GM19397 (cell line): ENCODE data around the gene RBPMS2.

Experiments used
- ATAC-seq: cut with Tn5 transposase; IDR thresholded peaks from one replicate; pipeline ENCODE4 v1.9.1; 2021; ENCODE audit warnings: mild to moderate bottlenecking, moderate library complexity; ENCODE audit not compliant: unreplicated experiment

The RBPMS2 gene

DNA sequence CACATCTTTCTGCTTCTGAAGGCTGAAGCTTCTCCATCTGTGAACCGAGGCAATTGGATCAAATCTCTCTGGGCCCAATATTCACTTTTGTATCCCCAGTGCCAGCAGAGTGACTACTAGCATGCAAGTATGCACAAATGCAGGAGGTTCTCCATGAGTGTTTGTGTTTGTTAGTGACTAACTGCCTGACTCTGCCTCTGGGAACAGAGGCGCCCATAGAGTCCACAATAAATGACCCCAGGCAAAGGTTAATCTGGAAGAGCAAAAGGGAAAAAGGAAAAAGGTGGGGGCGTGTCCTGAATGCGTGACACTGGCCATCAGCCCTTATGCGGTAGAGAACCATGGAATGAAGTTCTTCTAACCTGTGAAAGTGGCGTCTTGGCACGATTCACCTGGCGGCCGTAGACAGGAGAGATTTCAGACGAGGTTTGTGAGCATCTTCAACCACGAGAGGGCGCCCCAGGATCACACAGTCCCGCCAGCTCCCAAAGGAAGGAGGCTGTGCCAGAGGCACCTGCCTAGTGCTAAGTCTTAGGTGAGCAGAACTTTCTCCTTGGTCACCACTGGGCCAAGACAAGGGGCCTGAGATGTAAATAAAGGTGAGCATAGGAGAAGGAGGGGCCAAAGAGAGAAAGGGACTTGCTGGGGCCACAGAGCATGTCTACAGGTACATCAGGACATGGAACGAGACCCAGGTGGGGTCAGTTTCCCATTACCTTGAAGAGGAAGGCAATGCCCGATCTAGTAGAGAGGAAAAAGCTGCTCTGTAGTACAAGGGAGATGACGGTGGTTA lies 44.2 kb downstream of the RBPMS2 start:
- no peak for ATAC-seq

DNA sequence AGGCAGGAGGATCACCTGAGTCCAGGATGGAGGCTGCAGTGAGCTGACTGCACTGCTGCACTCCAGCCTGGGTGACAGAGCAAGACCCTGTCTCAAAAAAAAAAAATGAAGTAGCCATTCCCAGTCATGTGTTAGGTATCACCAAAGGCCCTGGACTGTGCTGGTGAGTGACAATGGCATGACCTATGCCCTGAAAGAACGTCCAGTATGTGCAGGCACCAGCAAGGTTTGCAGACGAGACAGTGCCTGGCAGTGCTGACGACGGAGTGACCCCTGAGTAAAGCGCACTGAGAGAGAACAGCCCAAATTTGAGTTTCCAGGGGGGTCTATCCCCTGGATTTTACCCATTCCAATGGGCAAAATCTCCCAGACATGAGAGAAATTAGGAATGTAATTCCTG lies 45.2 kb downstream of the RBPMS2 start:
- no peak for ATAC-seq

DNA sequence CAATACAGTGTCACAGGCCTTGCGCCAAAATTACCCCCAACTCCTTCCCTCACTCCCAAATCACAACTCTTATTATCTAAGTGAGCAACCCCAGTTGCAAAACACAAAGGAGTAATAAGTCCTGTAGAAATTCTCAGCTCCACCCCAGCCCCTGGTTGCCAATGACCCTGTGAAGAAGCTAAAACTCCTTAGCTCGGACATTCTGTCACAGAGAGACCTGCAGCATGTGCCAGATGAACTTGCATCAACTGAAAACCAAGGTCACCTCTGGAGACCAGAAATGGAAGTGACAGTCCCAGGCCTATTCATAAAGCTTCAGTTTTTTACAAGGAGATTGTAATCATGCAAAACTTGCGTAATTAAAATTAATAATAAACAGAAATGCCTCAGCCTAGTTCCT lies 55.2 kb downstream of the RBPMS2 start:
- ATAC-seq = no peak

DNA sequence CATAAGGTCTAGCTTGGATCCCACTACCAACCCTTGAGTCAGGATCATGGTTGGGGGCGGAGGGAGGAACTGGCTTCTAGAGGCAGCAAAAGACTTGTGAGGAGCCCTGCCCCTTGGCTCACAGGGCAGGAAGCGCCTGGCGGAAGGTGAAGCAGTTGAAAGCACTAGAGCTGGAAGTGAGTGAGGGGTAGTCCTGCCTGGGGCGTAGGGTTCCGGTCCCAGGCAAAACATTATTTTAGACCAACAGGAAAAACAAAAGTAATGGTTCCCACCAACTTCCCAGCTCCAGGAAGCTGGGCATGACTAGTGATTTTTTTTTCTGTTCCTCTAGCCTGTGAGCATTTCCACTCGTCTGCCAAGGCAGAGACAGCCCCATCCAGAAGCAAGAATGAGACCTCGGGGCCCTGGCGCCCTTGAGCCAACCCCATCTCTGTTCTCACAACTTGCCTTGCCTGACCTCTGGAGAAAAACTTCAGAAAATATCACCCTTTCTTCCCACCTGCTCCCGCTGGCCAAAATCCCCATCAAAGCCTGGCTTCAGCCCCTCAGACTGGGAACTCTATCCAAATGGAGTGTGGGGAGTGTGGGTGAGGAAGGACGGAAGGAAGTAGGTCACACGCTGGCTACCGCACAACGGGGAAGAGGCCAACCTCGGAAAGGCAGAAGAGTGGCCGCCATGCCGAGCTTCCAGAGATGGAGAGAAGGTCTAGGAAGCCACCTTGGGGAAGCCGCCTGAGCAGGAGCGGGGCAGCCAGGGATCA lies 57.5 kb downstream of the RBPMS2 start:
- ATAC-seq = no peak

DNA sequence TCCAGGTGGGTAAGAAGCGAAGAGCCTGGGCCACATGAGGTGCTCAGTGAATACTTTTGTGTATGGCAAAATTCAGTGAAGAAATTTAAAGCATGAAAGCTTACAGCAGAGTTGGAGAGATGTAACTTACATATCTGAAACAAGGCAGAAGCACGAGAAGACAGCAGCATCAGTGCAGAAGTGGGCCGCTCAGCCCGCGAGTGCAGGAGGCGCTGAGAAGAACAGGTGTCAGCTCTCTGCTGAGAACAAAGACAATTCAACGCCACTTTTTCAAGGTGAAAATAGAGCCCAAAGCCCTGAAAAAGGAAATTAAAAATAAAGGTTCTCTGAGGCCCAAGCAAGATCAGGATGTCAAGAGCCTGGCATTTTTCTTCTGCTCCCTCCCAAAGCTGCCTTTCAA lies 58.3 kb downstream of the RBPMS2 start:
- no peak for ATAC-seq

DNA sequence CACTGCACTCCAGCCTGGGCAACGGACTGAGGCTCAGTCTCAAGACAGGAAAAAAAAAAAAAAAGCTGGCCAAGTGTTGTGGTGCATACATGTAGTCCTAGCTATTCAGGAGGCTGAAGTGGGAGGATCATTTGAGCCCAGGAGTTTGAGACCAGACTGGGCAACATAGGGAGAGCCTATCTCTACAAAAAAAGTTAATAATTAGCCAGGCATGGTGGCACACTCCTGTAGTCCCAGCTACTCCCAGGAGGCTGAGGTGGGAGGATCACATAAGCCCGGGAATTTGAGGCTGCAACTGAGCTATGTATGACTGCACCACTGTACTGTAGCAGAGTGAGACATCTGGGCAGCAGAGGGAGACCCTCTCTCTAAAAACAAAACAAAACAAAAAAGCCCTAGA lies 58.9 kb downstream of the RBPMS2 start:
- ATAC-seq = no peak

DNA sequence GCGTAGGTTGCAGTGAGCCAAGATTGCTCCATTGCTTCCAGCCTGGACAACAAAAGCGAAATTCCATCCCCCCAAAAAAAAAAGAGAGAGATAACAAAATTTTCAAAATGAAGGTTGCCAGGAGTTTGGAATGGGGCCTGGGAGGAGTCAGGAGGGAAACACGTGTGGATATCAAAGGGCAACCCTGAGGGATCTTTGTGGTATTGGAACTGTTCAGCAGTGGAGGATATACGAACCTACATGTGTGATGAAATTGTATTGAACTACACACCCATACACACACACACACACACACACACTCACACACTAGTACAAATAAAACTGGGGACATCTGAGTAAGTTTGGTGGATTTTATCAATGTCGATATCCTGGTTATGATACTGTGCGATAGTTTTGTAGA lies 61.8 kb downstream of the RBPMS2 start:
- no peak for ATAC-seq

DNA sequence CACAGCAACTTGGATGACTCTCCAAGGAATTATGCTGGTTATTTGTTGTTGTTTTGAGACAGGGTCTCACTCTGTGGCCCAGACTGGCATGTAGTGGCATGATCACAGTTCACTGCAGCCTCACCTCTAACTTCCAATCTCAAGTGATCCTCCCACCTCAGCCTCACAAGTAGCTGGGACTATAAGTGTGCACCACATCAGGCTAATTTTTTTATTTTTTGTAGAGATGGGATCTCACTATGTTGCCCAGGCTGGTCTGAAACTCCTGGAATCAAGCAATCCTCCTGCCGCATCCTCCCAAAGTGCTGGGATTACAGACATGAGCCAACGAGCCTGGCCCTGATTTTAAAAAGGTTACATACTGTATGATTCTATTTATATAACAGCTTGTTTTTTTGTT lies 63.0 kb downstream of the RBPMS2 start:
- no peak for ATAC-seq

DNA sequence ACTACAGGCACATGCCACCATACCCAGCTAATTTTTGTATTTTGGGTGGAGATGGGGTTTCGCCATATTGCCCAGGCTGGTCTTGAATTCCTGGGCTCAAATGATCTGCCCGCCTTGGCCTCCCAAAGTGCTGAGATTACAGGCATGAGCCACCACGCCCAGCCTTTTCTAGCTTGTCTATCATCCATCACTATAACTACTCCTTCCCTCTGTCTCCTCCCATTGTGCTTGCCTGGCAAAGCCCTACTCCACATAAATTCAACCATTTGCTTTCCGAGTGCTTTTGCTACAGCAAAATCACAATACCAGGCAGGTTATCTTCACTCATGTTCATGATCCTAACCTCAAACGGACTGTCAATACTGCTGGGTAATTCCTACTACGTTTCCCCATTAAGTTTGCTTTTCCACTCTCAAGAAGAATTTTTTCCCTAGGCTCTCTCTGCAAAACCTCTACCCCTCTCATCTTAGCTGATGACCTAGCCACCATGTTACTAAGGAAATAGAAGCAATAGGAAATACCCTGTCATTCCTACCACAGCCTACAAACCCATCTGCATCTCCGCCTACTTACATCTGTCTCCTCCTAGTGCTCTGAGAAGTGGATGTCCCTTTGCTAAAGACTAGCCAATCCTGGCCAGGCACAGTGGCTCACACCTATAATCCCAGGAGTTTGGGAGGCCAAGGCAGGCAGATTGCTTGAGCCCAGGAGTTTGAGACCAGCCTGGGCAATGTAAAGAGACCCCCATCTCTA lies 64.5 kb downstream of the RBPMS2 start:
- ATAC-seq = no peak

DNA sequence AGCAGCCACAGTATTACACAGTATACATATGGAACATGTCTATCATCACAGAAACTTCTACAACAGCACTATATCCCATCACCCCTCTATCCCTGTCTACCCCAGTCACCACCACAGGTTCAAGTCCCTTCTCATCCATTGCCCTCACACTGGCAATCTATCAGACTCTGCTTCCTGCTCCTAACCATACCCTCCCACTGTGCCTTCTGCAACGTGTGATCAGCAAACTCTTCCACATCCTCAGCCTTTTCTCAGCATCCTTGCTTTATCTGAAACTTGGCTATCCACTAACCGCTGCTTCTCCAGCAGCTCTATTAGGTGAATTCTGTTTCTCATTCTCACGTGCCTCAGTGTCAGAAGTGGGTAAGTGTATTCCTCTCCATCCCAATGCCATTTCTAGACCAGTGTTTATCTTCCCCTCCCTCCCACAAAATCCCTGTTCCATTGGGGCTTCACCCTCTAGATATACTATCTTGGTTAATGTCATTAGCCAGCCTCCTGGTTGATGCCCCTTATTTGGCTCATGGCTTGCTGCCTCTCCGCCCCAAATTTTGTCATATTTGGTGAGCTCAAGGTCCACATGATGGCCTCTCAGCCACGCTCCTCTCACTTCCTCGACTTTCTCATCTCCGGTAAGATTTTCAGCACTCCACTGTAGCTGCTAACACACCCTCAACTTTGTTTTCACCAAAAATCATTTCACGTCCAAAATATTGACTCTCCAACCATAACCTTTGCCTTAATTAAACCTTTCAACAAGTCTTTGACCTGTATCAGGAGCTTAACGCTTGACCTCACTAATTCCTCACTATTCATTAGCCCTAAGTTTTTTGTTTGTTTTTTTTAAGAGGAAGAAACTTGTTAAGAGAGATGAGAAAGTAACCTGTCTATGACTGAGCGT lies 69.1 kb downstream of the RBPMS2 start:
- no peak for ATAC-seq

DNA sequence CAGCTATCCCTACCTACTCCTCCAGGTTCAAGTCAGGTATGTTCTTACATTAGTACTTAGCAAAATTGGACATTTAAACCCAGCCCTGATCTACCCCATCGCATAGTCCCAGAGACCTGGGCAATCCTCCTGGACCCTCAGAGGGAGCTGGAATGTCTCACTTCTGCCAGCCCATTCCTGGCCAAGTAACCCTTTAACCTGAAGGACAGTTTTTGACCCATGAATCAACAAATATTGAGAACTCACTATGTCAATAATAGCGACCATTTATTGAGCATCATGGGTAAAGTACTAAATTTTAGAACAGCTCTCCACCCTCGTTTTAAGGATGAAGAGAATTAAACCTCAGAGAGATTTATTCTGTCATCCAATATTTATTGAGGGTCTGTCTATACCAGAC lies 70.4 kb downstream of the RBPMS2 start:
- no peak for ATAC-seq

DNA sequence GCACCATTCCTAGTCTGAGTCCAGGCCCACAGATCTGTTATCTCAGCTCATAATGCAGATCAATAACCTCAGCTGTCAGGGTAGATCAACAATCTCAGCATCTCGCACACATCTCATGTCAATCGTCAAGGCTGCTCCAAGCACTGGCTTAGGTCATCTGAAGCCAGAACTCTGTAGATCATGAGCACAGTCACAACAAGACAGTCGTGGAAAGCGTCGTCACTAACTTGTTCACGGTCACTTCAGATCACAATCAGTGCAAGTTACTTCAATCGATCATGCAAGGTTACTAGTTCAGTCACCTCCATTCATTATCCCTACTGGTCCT lies 71.8 kb downstream of the RBPMS2 start:
- ATAC-seq = no peak

DNA sequence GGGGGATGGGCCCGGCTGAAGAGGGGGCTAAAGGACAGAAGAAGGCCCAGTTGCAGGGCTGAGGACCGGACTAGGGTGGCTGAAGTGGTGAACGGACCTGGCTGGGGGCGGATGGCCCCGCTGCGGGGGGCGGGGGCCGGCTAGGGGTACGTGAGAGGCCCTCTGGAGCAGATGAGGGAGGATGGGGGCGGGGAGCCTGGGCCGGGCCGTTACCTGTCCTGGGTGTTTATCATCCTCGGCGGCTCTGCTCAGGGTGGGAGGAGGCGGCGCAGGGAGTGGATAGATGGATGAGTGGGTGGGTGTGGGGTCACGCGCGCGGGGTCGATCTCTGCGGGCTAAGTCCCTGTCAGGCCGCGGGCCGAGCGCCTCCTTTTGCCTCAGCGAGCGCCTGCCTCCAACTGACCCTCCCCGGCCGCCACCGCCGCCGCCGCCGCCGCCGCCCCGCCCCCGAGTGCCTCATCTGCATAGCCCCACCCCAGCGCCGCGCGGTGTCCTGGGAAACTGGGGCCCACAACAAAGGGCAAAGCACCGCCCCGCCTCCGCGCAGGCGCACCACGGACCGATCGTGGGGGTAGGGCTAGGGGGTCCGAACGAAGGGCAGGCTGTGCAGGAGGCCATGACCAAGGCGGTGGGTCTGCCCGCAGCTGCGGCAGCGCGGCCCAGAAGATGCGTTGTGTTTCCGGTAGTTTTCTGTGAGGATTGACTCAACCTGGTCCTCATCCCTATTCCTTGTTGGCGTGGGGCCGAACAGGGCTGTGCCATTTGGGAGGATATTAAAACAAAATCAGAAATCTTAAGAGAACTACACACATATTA lies 72.4 kb downstream of the RBPMS2 start:
- peak; percentile 92 for ATAC-seq

DNA sequence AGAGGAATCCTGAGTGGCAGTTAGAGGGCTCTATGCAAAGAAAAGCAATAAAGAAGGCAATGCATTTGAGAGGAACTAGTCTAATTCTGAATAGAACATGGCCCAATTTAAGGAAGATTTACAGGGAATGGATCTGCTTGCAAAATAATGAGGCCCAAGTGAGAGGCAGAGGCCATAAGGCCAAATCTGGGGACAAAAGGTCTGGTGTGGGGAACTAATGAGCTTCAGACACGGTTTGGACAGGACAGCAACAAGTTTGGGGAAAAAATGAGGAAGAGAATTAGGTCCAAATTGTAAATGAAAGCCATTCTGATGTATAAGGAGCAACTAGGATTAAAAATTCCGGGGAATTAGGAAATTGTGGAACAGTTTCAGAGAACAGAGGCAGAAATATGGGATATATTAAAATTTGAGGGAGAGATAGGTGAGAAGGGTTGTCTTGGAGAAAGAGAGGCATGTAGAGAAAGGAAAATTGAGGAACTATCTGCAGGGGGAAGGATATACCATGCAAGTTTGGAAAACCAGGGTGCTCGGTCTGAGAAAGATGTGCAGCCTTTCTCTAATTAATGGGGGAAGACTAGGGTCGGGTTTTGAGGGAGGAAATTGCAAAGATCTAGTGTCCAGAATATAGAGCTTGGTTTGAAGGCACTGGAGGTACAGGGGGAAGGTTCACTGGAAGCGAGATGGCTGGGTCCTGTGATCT lies 73.8 kb downstream of the RBPMS2 start:
- ATAC-seq = no peak

DNA sequence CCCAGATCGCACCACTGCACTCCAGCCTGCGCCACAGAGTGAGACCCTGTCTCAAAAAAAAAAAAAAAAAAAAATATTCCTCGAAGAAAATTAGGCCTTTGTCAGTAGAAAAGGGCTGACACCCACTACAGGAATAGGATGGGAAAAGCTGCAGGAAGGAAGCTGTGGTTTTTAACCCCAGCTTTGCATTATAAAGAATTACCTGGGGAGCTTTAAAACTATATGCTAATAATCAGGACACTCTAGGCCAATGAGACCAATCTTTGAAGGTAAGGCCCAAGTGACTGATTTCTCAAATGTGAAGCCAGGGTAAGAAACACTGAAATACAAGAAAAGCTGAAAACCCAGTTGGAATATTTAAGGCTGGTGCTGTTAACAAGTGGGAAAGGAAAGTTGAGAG lies 74.3 kb downstream of the RBPMS2 start:
- ATAC-seq = no peak

DNA sequence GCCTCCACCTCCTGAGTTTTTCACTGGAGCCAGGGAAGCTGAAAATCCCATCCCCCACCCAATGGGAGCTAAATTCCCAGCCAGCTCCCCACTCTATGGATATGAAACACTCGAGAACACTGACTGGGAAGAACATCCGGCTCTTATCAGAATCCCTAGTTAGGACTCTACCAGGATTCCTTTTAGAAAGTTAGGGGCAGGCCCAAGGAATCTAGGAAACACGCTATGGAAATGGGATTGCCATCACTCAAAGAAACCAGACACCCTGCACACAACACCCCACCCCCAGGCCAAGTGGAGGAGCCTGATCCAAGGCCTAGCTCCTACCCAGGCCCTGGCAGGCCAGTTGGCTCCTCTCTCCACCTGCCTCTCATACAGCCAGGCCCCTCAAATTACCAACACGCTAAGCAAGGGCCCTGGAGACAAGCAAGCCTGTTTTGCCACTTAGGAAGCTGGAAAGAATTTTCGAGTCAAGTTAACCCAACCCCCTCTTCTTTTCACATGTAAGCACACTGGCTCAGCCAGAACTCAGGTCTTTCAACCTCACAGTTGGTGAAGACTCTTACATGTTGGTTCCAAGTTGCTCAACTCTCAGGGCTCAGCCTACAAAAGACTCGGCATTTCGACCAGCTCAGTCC lies 75.5 kb downstream of the RBPMS2 start:
- no peak for ATAC-seq

DNA sequence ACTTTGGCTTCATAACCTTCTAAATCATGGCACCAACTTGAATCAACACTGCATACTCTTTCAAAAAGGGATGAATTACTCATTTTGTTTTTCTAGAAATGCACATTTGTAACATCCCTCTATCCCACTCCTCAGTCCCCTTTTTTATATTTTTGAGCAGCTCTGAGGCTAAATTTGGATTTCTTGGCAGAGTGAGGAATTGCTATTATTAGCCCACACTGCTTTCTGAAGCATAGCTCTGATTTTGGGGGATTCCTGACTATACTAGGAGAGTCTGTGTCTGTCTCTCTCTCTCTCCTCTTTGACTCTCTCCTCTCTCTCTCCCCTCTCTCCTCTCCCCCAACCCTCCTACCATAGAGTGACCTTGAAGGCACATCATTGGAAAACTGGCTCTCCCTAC lies 76.6 kb downstream of the RBPMS2 start:
- ATAC-seq = no peak

DNA sequence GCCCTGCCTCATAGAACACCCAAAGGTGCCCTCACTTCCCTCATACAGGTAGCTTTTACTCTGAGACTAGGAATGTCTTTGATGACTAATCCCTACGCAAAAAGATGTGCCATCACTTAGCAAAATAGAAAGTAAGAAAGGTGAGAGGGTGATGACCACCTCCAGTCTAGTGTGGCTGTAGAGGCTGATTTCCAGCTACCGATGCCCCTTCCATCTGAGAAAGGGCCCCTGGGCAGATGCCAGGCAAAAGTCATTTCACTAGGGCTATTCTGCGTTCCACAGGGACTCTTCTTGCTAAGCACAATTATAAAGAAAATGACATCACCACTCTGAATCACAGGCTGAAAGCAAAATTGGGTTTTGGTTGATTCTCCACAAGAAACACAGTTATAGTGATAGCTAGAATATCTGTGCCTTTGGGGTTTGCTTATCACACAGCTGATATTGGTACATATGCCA lies 77.4 kb downstream of the RBPMS2 start:
- ATAC-seq = no peak

DNA sequence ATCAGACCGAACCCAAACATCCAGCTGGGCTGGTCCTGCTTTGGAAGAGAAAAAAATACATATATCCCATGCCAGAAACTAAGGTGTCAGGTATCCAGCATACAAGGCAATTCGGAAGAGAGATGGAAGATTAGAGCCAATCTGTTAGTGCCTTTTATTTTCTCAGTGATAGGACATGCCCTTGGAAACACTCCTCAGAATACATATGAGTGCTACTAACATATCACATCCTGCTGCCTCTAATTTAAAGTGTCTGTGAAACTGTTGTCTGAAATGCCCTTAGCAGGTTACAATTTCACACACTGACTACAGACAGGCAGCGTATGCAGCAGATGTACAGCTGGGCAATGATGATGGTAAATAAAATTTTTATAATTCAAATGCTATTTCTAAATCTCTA lies 78.9 kb downstream of the RBPMS2 start:
- no peak for ATAC-seq
